Keratinocyte (primary cell): ENCODE measurements around the gene ADAM12. TPM values are rescaled to one million over a fixed set of nuclear protein-coding genes. Genes with fewer than 3 reads are reported as not detected.

Experiments
- DNase-seq: peaks from one replicate; pipeline ENCODE4 v3.0.0-alpha.2; 2011; ENCODE audit warnings: low read depth, missing footprints, low spot score
- FAIRE-seq: peaks from 2 replicates; lab custom pipeline; 2011; peaks lifted over from hg19 to GRCh38; lab: Jason Lieb, UNC
- H2AFZ ChIP-seq: 2 replicates; pipeline ENCODE4 v1.6.0; 2012; ENCODE audit warnings: low read length, control low read depth, inconsistent platforms; ENCODE audit not compliant: control insufficient read depth
- H3K27ac ChIP-seq: 2 replicates; pipeline ENCODE4 v1.5.1; 2011; ENCODE audit warnings: low read length; ENCODE audit not compliant: control insufficient read depth, insufficient read depth
- H3K27me3 ChIP-seq: 3 replicates; pipeline ENCODE4 v1.6.0; 2011; ENCODE audit warnings: low read length; ENCODE audit not compliant: control insufficient read depth, insufficient read depth; ENCODE audit errors: extremely low read depth
- H3K36me3 ChIP-seq, 2 experiments: 2 replicates in 1 of 2; 3 replicates in 1 of 2; pipeline ENCODE4 v1.5.1; 2011; ENCODE audit warnings: low read length in 2 of 2, mild to moderate bottlenecking in 1 of 2; ENCODE audit not compliant: control insufficient read depth in 2 of 2, insufficient read depth in 2 of 2; ENCODE audit errors: extremely low read depth in 1 of 2
- H3K4me1 ChIP-seq: 3 replicates; pipeline ENCODE4 v1.5.1; 2011; ENCODE audit warnings: low read length; ENCODE audit not compliant: control insufficient read depth, insufficient read depth; ENCODE audit errors: extremely low read depth
- H3K4me2 ChIP-seq: 3 replicates; pipeline ENCODE4 v1.6.0; 2011; ENCODE audit warnings: low read depth, low read length; ENCODE audit not compliant: control insufficient read depth, insufficient read depth; ENCODE audit errors: extremely low read depth
- H3K4me3 ChIP-seq, 3 experiments: fragments of 200-600 bp in 1 of 3; sonication (generic) in 1 of 3; 2 replicates in 2 of 3; 3 replicates in 1 of 3; pipeline ENCODE4 v1.5.1; 2011 to 2016; ENCODE audit warnings: low read length in 3 of 3, mild to moderate bottlenecking in 3 of 3, control low read depth in 2 of 3, inconsistent platforms in 1 of 3, low read depth in 1 of 3, mixed read lengths in 1 of 3, mixed run types in 1 of 3, moderate library complexity in 1 of 3; ENCODE audit not compliant: control insufficient read depth in 2 of 3, insufficient read depth in 2 of 3; ENCODE audit errors: extremely low read depth in 1 of 3
- H3K79me2 ChIP-seq: 2 replicates; pipeline ENCODE4 v1.6.0; 2012; ENCODE audit warnings: low read length; ENCODE audit not compliant: control insufficient read depth, insufficient read depth
- H3K9ac ChIP-seq: 3 replicates; pipeline ENCODE4 v1.6.0; 2011; ENCODE audit warnings: low read length; ENCODE audit not compliant: control insufficient read depth, insufficient read depth; ENCODE audit errors: extremely low read depth
- H3K9me1 ChIP-seq: 3 replicates; pipeline ENCODE4 v1.6.0; 2011; ENCODE audit warnings: low read length; ENCODE audit not compliant: control insufficient read depth, insufficient read depth; ENCODE audit errors: extremely low read depth
- H3K9me3 ChIP-seq: 2 replicates; pipeline ENCODE4 v1.5.1; 2012; ENCODE audit warnings: low read depth, low read length; ENCODE audit not compliant: control insufficient read depth
- H4K20me1 ChIP-seq: 3 replicates; pipeline ENCODE4 v1.6.0; 2011; ENCODE audit warnings: low read length; ENCODE audit not compliant: control insufficient read depth, insufficient read depth; ENCODE audit errors: extremely low read depth
- CTCF ChIP-seq, 3 experiments: IDR thresholded peaks in 1 of 3; conservative IDR thresholded peaks in 1 of 3; optimal IDR thresholded peaks in 1 of 3; 2 replicates in 2 of 3; 3 replicates in 1 of 3; pipeline versions ENCODE3 to v1.5.1; 2011; ENCODE audit warnings: low read length in 3 of 3, mild to moderate bottlenecking in 3 of 3, moderate library complexity in 2 of 3, control low read depth in 1 of 3, inconsistent platforms in 1 of 3; ENCODE audit not compliant: insufficient read depth in 2 of 3; ENCODE audit errors: extremely low read depth in 1 of 3
- EZH2 ChIP-seq: IDR thresholded peaks from one replicate; pipeline ENCODE4 v1.6.1; 2012; ENCODE audit warnings: inconsistent platforms, mild to moderate bottlenecking, low read length, moderate library complexity
- dilution Hi-C: fragments of 300-500 bp; cut with MboI; formaldehyde crosslinking; loops from one replicate; pipeline ENCODE4 v1.7.0; 2020; ENCODE audit warnings: low sequenced_read_pairs; ENCODE audit not compliant: extremely low pct_ligation_motif_present
- polyA plus RNA-seq, 5 experiments: library from polyadenylated mRNA; depleted of rRNA in 3 of 5; stranded (reverse) in 3 of 5; stranded (forward) in 1 of 5; unstranded in 1 of 5; fragments of >200 nt; gene quantifications; 1 replicate in 1 of 5; 2 replicates in 3 of 5; 3 replicates in 1 of 5; pipeline versions ENCODE4 v1.2.1 to v1.2.3, GENCODE V29; 2011 to 2012; ENCODE audit warnings: missing spikeins in 2 of 5, low read depth in 1 of 5, low replicate concordance in 1 of 5

ADAM12 gene
- polyA plus RNA-seq, 1 donor (not counting 4 experiments of a cell fraction or from before 2014, with no cell fraction given), result 0.07 TPM

GRCh38 chr10:126160971-126161630 is 227.2 kb downstream of the ADAM12 start:
- no peaks in the 10 kb centered on the region for H3K79me2 ChIP-seq
- H3K4me3 ChIP-seq, result no peak overlapping the region
- no peaks in the 10 kb centered on the region for H3K36me3 ChIP-seq
- no peak overlapping the region for H3K9ac ChIP-seq
- H4K20me1 ChIP-seq, result no peaks in the 10 kb centered on the region
- no peaks in the 10 kb centered on the region for H3K9me3 ChIP-seq
- peaks cover under 1% of the 10 kb centered on the region for H3K4me1 ChIP-seq
- TF ChIP-seq EZH2 (no peak), CTCF (optimal IDR thresholded peaks at IDR 0.05 in 1 of 3, IDR thresholded peaks at IDR 0.05 in 1 of 3, conservative IDR thresholded peaks at IDR 0.05 in 1 of 3; ENCODE audit: extremely low read depth in 1 of 3, insufficient read depth in 2 of 3, low read length in 3 of 3) (peak; percentile 26 to 75 (median 42))
- no peaks in the 10 kb centered on the region for H3K9me1 ChIP-seq
- no peak overlapping the region for H3K4me2 ChIP-seq
- H3K27me3 ChIP-seq, result peaks cover 2% of the 10 kb centered on the region
- FAIRE-seq (no peak), DNase-seq (no peak)
- dilution Hi-C loops, result no loop called here
- no peak overlapping the region for H3K27ac ChIP-seq
- H2AFZ ChIP-seq, result no peak overlapping the region

- Histone ChIP-seq H2AFZ (no peak overlapping the region), H3K79me2 (no peaks in the 10 kb centered on the region), H3K4me3 (no peak overlapping the region), H3K9ac (no peak overlapping the region), H3K9me3 (no peaks in the 10 kb centered on the region), H3K36me3 (no peaks in the 10 kb centered on the region), H3K4me2 (no peak overlapping the region), H3K9me1 (no peaks in the 10 kb centered on the region), H3K4me1 (peaks cover 5% of the 10 kb centered on the region), H4K20me1 (no peaks in the 10 kb centered on the region), H3K27me3 (peaks cover 2% of the 10 kb centered on the region), H3K27ac (no peak overlapping the region)
- DNase-seq (no peak), FAIRE-seq (no peak)
- peak in 1 of 3 experiments; percentile 14 for TF ChIP-seq CTCF (optimal IDR thresholded peaks at IDR 0.05 in 1 of 3, IDR thresholded peaks at IDR 0.05 in 1 of 3, conservative IDR thresholded peaks at IDR 0.05 in 1 of 3; ENCODE audit: extremely low read depth in 1 of 3, insufficient read depth in 2 of 3, low read length in 3 of 3)
- TF ChIP-seq EZH2, result no peak
- dilution Hi-C loops, result no loop called here
Observed at GRCh38 chr10:126160571-126160970, 227.7 kb downstream of the ADAM12 start.
